Upper lobe of right lung (tissue), 1 donor: ENCODE data around the gene NCKAP5. TPM values are rescaled to one million over a fixed set of nuclear protein-coding genes. Genes with fewer than 3 reads are reported as not detected.

Experiments
- ATAC-seq: fragments of 200-7000 bp; cut with Tn5 transposase; one replicate; pipeline ENCODE4 v1.9.1; 2020; ENCODE audit warnings: mild to moderate bottlenecking, moderate library complexity
- DNase-seq: peaks from one replicate; pipeline ENCODE4 v3.0.0-alpha.2; 2020
- H3K27ac ChIP-seq: fragments of 200-600 bp; one replicate; pipeline ENCODE4 v1.8.0; 2022
- H3K27me3 ChIP-seq: fragments of 200-600 bp; one replicate; pipeline ENCODE4 v1.8.0; 2022; ENCODE audit warnings: mild to moderate bottlenecking
- H3K36me3 ChIP-seq: fragments of 200-600 bp; one replicate; pipeline ENCODE4 v1.8.0; 2022
- H3K4me1 ChIP-seq: fragments of 200-600 bp; one replicate; pipeline ENCODE4 v1.8.0; 2022
- H3K4me3 ChIP-seq: fragments of 200-600 bp; one replicate; pipeline ENCODE4 v1.8.0; 2022; ENCODE audit warnings: mild to moderate bottlenecking
- H3K9me3 ChIP-seq: fragments of 200-600 bp; one replicate; pipeline ENCODE4 v1.8.0; 2022
- CTCF ChIP-seq: fragments of 200-600 bp; IDR thresholded peaks from one replicate; pipeline ENCODE4 v1.8.0; 2022; ENCODE audit warnings: antibody characterized with exemption
- intact Hi-C: fragments of 100-400 bp; cut with DNase I; formaldehyde crosslinking; loops from one replicate; pipeline ENCODE4 v1.11.0; 2022
- total RNA-seq: library from RNA; stranded (reverse); fragmentation: NEBNext Ultra II Directional; extraction: Animal tissue kit (Norgen Biotek cat#: 25700); gene quantifications from one replicate; pipeline ENCODE4 v1.2.1, GENCODE V29; 2021
- donor health status: DM: no; HTN: yes; CAD: no; lungs with severe emphysema.

The NCKAP5 gene
- total RNA-seq, 1 donor from 2014 or later, result 40.8 TPM

- Histone ChIP-seq H3K9me3 (no peaks in the 10 kb centered on the region), H3K4me3 (no peak overlapping the region), H3K27me3 (peaks cover 51% of the 10 kb centered on the region), H3K27ac (no peak overlapping the region), H3K4me1 (peaks cover 26% of the 10 kb centered on the region), H3K36me3 (no peaks in the 10 kb centered on the region)
- ATAC-seq (no peak), DNase-seq (no peak)
- no peak for TF ChIP-seq CTCF
- intact Hi-C loops, result no loop called here
Measured at GRCh38 chr2:132667706-132668105, 900.6 kb downstream of the NCKAP5 start.

GRCh38 chr2:132665401-132666140 lies 902.7 kb downstream of the NCKAP5 start:
- no peaks in the 10 kb centered on the region for H3K9me3 ChIP-seq
- H3K4me3 ChIP-seq, result no peak overlapping the region
- H3K4me1 ChIP-seq, result peaks cover 20% of the 10 kb centered on the region
- peaks cover 40% of the 10 kb centered on the region for H3K27me3 ChIP-seq
- ATAC-seq (no peak), DNase-seq (no peak)
- no peak overlapping the region for H3K27ac ChIP-seq
- no peak for TF ChIP-seq CTCF
- H3K36me3 ChIP-seq, result no peaks in the 10 kb centered on the region
- intact Hi-C loops, result no loop called here

- DNase-seq (no peak), ATAC-seq (no peak)
- intact Hi-C loops, result no loop called here
- peaks cover 25% of the 10 kb centered on the region for H3K27me3 ChIP-seq
- no peaks in the 10 kb centered on the region for H3K36me3 ChIP-seq
- H3K27ac ChIP-seq, result no peak overlapping the region
- H3K4me1 ChIP-seq, result peaks cover 7% of the 10 kb centered on the region
- no peaks in the 10 kb centered on the region for H3K9me3 ChIP-seq
- TF ChIP-seq CTCF, result no peak
- H3K4me3 ChIP-seq, result no peak overlapping the region
Measured at GRCh38 chr2:132664096-132664495, 904.2 kb downstream of the NCKAP5 start.

- ATAC-seq (no peak), DNase-seq (no peak)
Measured at GRCh38 chr2:132662732-132663131, 905.5 kb downstream of the NCKAP5 start.

GRCh38 chr2:132659331-132659730 lies 908.9 kb downstream of the NCKAP5 start:
- TF ChIP-seq CTCF, result no peak
- H3K9me3 ChIP-seq, result no peaks in the 10 kb centered on the region
- no peak for DNase-seq
- no peak overlapping the region for H3K4me3 ChIP-seq
- no peak for ATAC-seq
- H3K36me3 ChIP-seq, result no peaks in the 10 kb centered on the region
- H3K27ac ChIP-seq, result no peak overlapping the region
- no peaks in the 10 kb centered on the region for H3K27me3 ChIP-seq
- H3K4me1 ChIP-seq, result no peaks in the 10 kb centered on the region
- intact Hi-C loops, result no loop called here

More at GRCh38 chr2:132662732-132663131, 905.5 kb downstream of the NCKAP5 start:
- H3K27me3 ChIP-seq, result peaks cover 12% of the 10 kb centered on the region
- intact Hi-C loops, result no loop called here
- H3K4me3 ChIP-seq, result no peak overlapping the region
- H3K9me3 ChIP-seq, result no peaks in the 10 kb centered on the region
- H3K4me1 ChIP-seq, result no peaks in the 10 kb centered on the region
- no peak for TF ChIP-seq CTCF
- H3K27ac ChIP-seq, result no peak overlapping the region
- H3K36me3 ChIP-seq, result no peaks in the 10 kb centered on the region
